HG02623 (cell line): ENCODE data around the gene GOLPH3.
"Not testable (repeated sequence)": the region's sequence is repeated elsewhere in the genome, so short reads cannot be mapped to it uniquely, and the experiment has no call there.

ENCODE experiments used
- ATAC-seq: cut with Tn5 transposase; IDR thresholded peaks from one replicate; pipeline ENCODE4 v1.9.1; 2021; ENCODE audit warnings: moderate library complexity; ENCODE audit not compliant: unreplicated experiment

The GOLPH3 gene

DNA sequence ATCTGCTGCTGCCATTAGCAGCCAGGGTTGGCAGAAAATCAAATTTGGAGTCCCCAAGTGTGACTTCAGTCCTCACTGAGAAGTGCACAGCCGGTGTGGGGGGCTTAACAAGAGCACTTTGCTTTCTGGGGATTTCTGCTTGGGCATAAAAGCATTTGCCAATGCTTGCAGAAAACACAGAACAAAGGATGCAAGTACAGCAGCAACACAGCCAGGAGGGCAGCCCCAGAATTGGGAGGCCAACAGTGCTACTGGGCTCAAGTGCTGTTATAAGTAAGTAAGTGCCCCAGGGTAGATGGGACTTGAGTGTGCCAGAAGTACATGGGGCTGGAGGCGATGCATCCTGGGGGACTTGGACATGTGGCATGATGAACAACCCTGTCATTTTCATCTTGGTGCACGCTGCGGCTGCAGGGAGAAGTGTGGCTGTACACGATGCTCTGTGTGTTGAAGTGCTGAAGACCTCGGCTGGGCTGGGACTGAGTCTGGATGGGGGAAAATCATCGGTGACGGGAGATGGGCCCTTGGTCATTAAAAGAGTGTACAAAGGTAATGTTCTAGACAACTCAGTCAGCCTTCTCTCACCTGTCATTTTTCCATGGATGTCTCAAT is 73.3 kb downstream of the GOLPH3 start:
- no peak for ATAC-seq

- ATAC-seq, result no peak
Measured at GRCh38 chr5:32100230-32100629, 73.9 kb downstream of the GOLPH3 start.

GRCh38 chr5:32099486-32100035 is 74.6 kb downstream of the GOLPH3 start:
- ATAC-seq, result no peak

DNA sequence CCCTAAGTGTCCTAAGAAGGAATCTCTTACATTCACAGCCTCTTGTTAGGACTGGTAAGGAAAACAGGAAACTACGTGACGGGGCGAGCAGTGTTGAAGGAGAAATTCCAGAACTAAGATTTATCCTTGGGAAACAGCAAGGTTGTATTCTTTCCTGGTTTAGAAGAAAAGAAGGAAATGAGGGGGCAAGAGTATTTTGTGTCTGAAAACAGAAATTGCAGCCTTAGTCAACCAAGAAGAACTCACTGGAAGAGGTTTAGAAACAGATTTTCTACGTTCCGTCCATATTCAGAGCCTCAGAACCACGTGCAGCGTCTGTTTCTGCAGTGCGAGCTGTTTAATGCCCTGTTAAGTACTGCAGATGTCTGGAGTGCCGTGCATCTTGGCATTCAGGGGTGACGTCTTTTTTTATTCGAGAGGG is 75.2 kb downstream of the GOLPH3 start:
- no peak for ATAC-seq

GRCh38 chr5:32098291-32098690 is 75.8 kb downstream of the GOLPH3 start:
- no peak for ATAC-seq

GRCh38 chr5:32096891-32097595 is 77.1 kb downstream of the GOLPH3 start:
- no peak for ATAC-seq

GRCh38 chr5:32095261-32095671 is 78.9 kb downstream of the GOLPH3 start:
- ATAC-seq, result no peak

DNA sequence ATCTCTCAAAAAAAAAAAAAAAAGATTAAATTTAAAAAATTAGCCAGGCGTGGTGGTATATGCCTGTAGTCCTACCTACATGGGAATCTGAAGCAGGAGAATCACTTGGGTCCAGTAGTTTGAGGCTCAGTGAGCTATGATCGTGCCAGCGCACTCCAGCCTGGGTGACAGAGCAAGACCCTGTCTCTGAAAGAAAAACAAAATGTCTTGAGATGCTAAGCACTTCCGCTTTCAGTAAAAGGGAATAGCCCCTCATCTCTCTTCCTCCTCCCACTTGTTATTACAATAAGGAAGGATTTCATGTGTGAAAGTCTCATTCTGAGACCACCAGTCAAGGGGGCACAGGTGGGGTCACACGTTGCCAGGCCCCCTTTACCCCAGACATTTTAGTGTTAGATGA is 79.4 kb downstream of the GOLPH3 start:
- no peak for ATAC-seq

DNA sequence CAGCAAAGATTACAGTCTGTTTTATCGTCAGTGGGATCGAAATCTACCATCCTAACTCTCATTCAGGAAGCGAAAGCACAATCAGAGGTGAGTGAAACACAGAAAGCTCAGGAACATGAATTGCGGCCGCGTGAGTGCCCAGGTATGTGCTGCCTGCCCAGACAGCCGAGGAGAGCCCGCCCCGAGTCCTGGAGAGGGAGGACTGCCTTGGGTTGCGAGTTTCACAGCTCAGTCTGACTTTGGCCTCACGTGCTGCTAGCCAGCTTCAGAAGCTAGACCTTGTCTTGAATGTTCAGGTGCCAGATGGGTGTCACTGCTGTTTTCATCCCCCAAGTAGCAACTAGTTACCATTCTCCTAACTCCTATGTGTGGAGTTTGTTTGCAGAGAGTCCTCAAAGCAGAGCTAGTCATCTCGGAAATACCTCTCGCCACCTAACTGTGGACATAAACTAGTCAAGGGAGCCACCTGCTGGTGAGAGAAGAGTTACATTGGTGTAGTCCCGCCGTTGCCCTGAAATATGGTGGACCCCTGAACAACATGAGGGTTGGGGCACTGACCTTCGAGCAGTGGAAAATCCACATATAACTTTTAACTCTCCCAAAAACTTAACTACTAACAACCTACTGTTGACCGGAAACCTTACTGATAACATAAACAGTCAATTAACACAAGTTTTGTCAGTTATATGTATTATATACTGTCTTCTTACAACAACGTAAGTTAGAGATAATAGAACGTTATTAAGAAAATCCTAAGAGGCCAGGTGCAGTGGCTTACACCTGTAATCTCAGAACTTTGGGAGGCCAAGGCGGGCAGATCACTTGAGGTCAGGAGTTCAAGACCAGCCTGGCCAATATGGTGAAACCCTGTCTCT is 80.9 kb downstream of the GOLPH3 start:
- peak; percentile 93 for ATAC-seq

DNA sequence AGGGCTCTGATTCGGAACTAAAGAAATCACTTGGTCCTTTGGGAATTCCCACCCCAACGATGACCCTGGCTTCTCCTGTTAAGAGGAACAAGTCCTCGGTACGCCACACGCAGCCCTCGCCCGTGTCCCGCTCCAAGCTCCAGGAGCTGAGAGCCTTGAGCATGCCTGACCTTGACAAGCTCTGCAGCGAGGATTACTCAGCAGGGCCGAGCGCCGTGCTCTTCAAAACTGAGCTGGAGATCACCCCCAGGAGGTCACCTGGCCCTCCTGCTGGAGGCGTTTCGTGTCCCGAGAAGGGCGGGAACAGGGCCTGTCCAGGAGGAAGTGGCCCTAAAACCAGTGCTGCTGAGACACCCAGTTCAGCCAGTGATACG is 83.4 kb downstream of the GOLPH3 start:
- no peak for ATAC-seq

DNA sequence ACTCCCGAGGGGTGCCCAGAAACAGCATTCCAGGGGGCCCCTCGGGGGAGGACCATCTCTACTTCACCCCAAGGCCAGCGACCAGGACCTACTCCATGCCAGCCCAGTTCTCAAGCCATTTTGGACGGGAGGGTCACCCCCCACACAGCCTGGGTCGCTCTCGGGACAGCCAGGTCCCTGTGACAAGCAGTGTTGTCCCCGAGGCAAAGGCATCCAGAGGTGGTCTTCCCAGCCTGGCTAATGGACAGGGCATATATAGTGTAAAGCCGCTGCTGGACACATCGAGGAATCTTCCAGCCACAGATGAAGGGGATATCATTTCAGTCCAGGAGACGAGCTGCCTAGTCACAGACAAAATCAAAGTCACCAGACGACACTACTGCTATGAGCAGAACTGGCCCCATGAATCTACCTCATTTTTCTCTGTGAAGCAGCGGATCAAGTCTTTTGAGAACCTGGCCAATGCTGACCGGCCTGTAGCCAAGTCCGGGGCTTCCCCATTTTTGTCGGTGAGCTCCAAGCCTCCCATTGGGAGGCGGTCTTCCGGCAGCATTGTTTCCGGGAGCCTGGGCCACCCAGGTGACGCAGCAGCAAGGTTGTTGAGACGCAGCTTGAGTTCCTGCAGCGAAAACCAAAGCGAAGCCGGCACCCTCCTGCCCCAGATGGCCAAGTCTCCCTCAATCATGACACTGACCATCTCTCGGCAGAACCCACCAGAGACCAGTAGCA is 83.9 kb downstream of the GOLPH3 start:
- ATAC-seq, result no peak

- ATAC-seq, result no peak
Measured at GRCh38 chr5:32089146-32090000, 84.7 kb downstream of the GOLPH3 start.

- ATAC-seq, result no peak
Measured at GRCh38 chr5:32088214-32088613, 85.9 kb downstream of the GOLPH3 start.

DNA sequence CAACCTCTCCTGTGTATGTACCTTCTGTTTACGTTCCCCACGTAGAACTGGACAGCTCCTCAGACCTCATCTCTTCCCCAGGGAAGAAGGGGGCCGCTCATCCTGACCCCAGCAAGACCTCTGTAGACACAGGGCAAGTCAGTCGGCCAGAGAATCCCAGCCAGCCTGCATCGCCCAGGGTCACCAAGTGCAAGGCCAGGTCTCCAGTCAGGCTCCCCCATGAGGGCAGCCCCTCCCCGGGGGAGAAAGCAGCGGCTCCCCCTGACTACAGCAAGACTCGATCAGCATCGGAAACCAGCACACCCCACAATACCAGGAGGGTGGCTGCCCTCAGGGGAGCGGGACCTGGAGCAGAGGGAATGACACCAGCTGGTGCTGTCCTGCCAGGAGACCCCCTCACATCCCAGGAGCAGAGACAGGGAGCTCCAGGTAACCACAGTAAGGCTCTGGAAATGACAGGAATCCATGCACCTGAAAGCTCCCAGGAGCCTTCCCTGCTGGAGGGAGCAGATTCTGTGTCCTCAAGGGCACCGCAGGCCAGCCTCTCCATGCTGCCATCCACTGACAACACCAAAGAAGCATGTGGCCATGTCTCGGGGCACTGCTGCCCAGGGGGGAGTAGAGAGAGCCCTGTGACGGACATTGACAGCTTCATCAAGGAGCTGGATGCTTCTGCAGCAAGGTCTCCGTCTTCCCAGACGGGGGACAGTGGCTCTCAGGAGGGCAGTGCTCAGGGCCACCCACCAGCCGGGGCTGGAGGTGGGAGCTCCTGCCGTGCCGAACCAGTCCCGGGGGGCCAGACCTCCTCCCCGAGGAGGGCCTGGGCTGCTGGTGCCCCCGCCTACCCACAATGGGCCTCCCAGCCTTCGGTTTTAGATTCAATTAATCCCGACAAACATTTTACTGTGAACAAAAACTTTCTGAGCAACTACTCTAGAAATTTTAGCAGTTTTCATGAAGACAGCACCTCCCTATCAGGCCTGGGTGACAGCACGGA is 86.7 kb downstream of the GOLPH3 start:
- ATAC-seq, result no peak

DNA sequence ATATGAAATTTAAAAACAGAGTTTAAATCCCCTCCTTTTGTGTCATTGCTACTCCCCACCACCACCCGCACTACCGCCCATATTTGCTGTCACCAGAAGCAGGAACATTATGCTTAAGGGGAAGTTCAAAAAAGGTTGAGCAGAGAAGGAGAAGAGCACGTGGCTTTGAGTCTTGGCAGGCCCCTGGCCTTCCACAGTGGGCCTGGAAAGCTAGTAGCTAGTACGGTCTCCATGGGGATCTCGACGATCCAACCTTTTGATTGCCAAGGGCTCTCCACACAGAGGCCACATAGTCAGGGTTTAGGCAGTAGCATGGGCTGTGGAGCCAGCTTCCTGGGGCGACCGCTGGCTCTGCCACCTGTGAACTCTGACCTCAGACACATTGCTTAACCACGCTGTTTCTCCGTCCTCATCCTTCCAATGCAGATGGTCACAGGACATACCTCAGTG is 90.1 kb downstream of the GOLPH3 start:
- no peak for ATAC-seq

DNA sequence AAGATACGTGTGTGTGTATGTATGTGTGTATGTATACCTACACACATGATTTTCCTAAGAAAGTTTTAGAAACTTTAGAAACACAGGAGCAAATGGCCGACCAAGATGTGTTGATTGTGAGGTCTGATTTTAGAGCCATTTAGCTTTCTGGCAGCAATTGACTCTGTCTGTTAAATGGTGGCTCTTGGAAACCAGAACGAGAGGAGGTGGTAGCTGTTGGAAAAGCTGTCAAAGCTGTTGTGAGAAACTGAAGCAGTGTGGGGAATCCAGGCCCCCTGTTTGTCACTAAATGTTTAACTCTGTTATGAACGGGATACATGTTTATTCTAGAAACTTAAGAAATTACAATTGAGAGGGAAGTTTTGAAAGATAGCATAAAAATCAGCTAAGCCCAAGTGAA is 91.4 kb downstream of the GOLPH3 start:
- no peak for ATAC-seq

DNA sequence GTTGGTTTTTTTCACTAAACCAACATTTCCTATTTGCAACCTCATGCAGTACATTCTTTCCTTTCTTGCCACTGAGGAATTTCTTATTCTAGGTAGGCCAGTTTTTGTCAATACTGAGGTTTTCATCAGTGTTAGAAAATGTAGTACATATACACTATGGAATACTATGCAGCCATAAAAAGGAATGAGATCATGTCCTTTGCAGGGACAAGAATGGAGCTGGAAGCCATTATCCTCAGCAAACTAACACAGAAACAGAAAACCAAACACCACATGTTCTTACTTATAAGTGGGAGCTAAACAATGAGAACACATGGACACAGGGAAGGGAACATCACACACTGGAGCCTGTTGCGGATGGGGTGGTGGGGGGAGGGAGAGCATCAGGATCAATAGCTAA is 93.6 kb downstream of the GOLPH3 start:
- not testable (repeated sequence) for ATAC-seq

DNA sequence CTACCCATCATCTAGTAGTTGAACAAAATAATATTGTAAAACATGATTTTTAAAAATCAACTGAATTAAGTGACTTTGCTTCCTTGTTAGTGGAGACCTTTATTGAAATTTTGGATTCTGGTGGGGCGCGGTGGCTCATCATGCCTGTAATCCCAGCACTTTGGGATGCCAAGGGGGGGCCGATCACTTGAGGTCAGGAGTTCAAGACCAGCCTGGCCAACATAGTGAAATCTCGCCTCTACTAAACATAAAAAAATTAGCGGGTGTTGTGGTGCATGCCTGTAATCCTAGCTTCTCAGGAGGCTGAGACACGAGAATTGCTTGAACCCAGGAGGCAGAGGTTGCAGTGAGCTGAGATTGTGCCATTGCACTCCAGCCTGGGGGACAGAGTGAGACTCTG is 95.3 kb downstream of the GOLPH3 start:
- not testable (repeated sequence) for ATAC-seq
